K562 (cell line): ENCODE measurements around the gene TEX54. TPM values are rescaled to one million over a fixed set of nuclear protein-coding genes. Genes with fewer than 3 reads are reported as not detected.

ENCODE experiments used
- BRF1 ChIP-seq: IDR thresholded peaks from 3 replicates; pipeline ENCODE4 v1.6.1; 2011; ENCODE audit warnings: borderline replicate concordance, mild to moderate bottlenecking; ENCODE audit not compliant: insufficient read length; ENCODE audit errors: extremely low read depth
- CBFA2T2 ChIP-seq: fragments of 450-650 bp; conservative IDR thresholded peaks from 2 replicates; pipeline ENCODE4 v1.6.1; 2017; ENCODE audit warnings: mild to moderate bottlenecking
- CREBBP ChIP-seq: IDR thresholded peaks from one replicate; pipeline ENCODE4 v1.6.1; 2012; ENCODE audit warnings: low read depth, mild to moderate bottlenecking, control low read depth, inconsistent platforms, low read length
- EHMT2 ChIP-seq: fragments of 450-650 bp; IDR thresholded peaks from 2 replicates; pipeline ENCODE4 v1.6.1; 2018; ENCODE audit warnings: antibody characterized with exemption
- ELK1 ChIP-seq: sonication (generic); formaldehyde crosslinking; IDR thresholded peaks from 2 replicates; pipeline ENCODE4 v1.8.1; 2022; ENCODE audit warnings: missing genetic modification reagents
- HMG20A ChIP-seq: fragments of 450-650 bp; formaldehyde crosslinking; conservative IDR thresholded peaks from 2 replicates; pipeline ENCODE4 v1.4.0; 2020; ENCODE audit warnings: mild to moderate bottlenecking, mixed read lengths
- HMGN3 ChIP-seq: IDR thresholded peaks from 2 replicates; pipeline ENCODE4 v1.6.1; 2011; ENCODE audit warnings: borderline replicate concordance, low read depth, mild to moderate bottlenecking, mixed read lengths, low read length; ENCODE audit not compliant: insufficient read length; ENCODE audit errors: extremely low read depth
- KAT2B ChIP-seq: IDR thresholded peaks from one replicate; pipeline ENCODE4 v1.6.1; 2012; ENCODE audit warnings: low read depth, mild to moderate bottlenecking, control low read depth, inconsistent platforms, low read length, moderate library complexity
- POLR2AphosphoS5 ChIP-seq: IDR thresholded peaks from 2 replicates; pipeline ENCODE4 v1.6.1; 2011; ENCODE audit warnings: mild to moderate bottlenecking, low read depth, low read length, moderate library complexity; ENCODE audit not compliant: control insufficient read depth, insufficient read depth
- RBBP5 ChIP-seq: fragments of 200-600 bp; sonication (generic); IDR thresholded peaks from 2 replicates; pipeline ENCODE4 v1.6.1; 2012; ENCODE audit warnings: borderline replicate concordance, mild to moderate bottlenecking, low read length, control low read depth, inconsistent platforms; ENCODE audit not compliant: insufficient read depth, poor library complexity, severe bottlenecking
- RFX1 ChIP-seq: fragments of 450-650 bp; IDR thresholded peaks from 2 replicates; pipeline ENCODE4 v1.6.1; 2016; ENCODE audit warnings: mild to moderate bottlenecking, moderate library complexity
- SMAD1 ChIP-seq: fragments of 150-350 bp; IDR thresholded peaks from 2 replicates; pipeline ENCODE4 v1.6.1; 2014; ENCODE audit warnings: low read length, low read depth; ENCODE audit not compliant: partially characterized antibody
- TEAD1 ChIP-seq, 2 experiments: fragments of 450-650 bp in 1 of 2; sonication (generic) in 1 of 2; formaldehyde crosslinking; IDR thresholded peaks; 2 replicates each; pipeline versions ENCODE4 v1.4.0 to v1.8.0; 2020 to 2022; ENCODE audit warnings: mild to moderate bottlenecking in 2 of 2, missing genetic modification reagents in 1 of 2
- TGIF2 ChIP-seq: sonication (generic); formaldehyde crosslinking; IDR thresholded peaks from 2 replicates; pipeline ENCODE4 v1.8.1; 2022; ENCODE audit warnings: mild to moderate bottlenecking, missing genetic modification reagents, moderate library complexity
- U2AF1 ChIP-seq: fragments of 200-400 bp; formaldehyde crosslinking; optimal IDR thresholded peaks from 2 replicates; pipeline ENCODE3; 2017; ENCODE audit warnings: mild to moderate bottlenecking, low read depth, low read length, moderate library complexity
- ZNF197 ChIP-seq: fragments of 200-800 bp; sonication (Bioruptor generic); IDR thresholded peaks from 2 replicates; pipeline ENCODE4 v1.6.1; 2016; ENCODE audit warnings: low read depth, missing genetic modification characterization, missing compliant biosample characterization
- ZNF316 ChIP-seq: fragments of 450-650 bp; IDR thresholded peaks from 2 replicates; pipeline ENCODE4 v1.6.1; 2016
- ZNF431 ChIP-seq: sonication (generic); formaldehyde crosslinking; IDR thresholded peaks from 2 replicates; pipeline ENCODE4 v1.8.0; 2022; ENCODE audit warnings: mild to moderate bottlenecking, missing genetic modification reagents
- ZNF707 ChIP-seq: fragments of 250-450 bp; sonication (Bioruptor Pico); conservative IDR thresholded peaks from 2 replicates; pipeline ENCODE4 v1.8.0; 2022; ENCODE audit warnings: inconsistent platforms, mild to moderate bottlenecking, moderate library complexity
- polyA plus RNA-seq, 8 experiments: library from polyadenylated mRNA; depleted of rRNA in 4 of 8; stranded (reverse) in 5 of 8; unstranded in 3 of 8; fragments of >200 nt; fragmentation: Nextera tagmentation in 2 of 8; fragmentation: Illumina TruSeq in 1 of 8; extraction: Ambion mirVana in 2 of 8; extraction: Trizol in 1 of 8; gene quantifications; 2 replicates each; pipeline versions ENCODE4 v1.2.1 to v1.2.3, GENCODE V29; 2011 to 2014; ENCODE audit warnings: inconsistent platforms in 1 of 8, missing spikeins in 1 of 8
- total RNA-seq, 7 experiments: library from RNA; depleted of rRNA in 6 of 7; stranded (reverse); fragments of >200 nt in 6 of 7; fragmentation: Illumina TruSeq in 2 of 7; extraction: Trizol in 2 of 7; gene quantifications; 2 replicates each; pipeline versions ENCODE4 v1.2.1 to v1.2.3, GENCODE V29; 2011 to 2021; ENCODE audit warnings: low replicate concordance in 1 of 7
- TF ChIP-seq, protein P1 (sequence below), 3 experiments: fragments of 200-800 bp in 1 of 3; sonication (Bioruptor generic) in 1 of 3; sonication (generic) in 1 of 3; formaldehyde crosslinking in 1 of 3; IDR thresholded peaks; 2 replicates each; pipeline versions ENCODE4 v1.6.1 to v1.8.0; 2016 to 2022; ENCODE audit warnings: mild to moderate bottlenecking in 2 of 3, missing compliant biosample characterization in 2 of 3, missing genetic modification characterization in 2 of 3, missing genetic modification reagents in 1 of 3
- TF ChIP-seq, protein P2 (sequence below), 2 experiments: fragments of 200-800 bp in 1 of 2; sonication (Bioruptor generic) in 1 of 2; sonication (generic) in 1 of 2; formaldehyde crosslinking in 1 of 2; IDR thresholded peaks in 1 of 2; conservative IDR thresholded peaks in 1 of 2; 2 replicates each; pipeline versions ENCODE4 v1.5.0 to v1.6.1; 2016 to 2020; ENCODE audit warnings: missing compliant biosample characterization in 1 of 2, missing genetic modification characterization in 1 of 2, missing genetic modification reagents in 1 of 2
- TF ChIP-seq, protein P3 (sequence below): sonication (generic); formaldehyde crosslinking; IDR thresholded peaks from 2 replicates; pipeline ENCODE4 v1.8.1; 2022; ENCODE audit warnings: missing genetic modification reagents

Gene TEX54
- total and polyA plus RNA-seq, 9 of the 15 experiments (the other 6 are each of a cell fraction or from before 2014, with no cell fraction given) = not detected

- TF ChIP-seq ZNF431 (CRISPR knock-in tag) (no peak), KAT2B (no peak), RFX1 (no peak), BRF1 (no peak), ZNF197 (CRISPR knock-in tag) (no peak), HMGN3 (peak; percentile 40), POLR2AphosphoS5 (peak; percentile 81), TGIF2 (CRISPR knock-in tag) (no peak), RBBP5 (peak; percentile 53), TEAD1 (CRISPR knock-in tag; IDR thresholded peaks at IDR 0.05) (0 out of 4 replicates have a peak, but pooled peaks of 1 of the 2 experiments have one; percentile 35), HMG20A (CRISPR knock-in tag) (no peak), EHMT2 (no peak), ZNF316 (peak; percentile 41; the same call in 1 of the 2 replicates), ELK1 (CRISPR knock-in tag) (no peak), CBFA2T2 (no peak), CREBBP (no peak), SMAD1 (peak; percentile 17), ZNF707 (CRISPR knock-in tag) (no peak), U2AF1 (no peak)
- TF ChIP-seq, protein P1, sequence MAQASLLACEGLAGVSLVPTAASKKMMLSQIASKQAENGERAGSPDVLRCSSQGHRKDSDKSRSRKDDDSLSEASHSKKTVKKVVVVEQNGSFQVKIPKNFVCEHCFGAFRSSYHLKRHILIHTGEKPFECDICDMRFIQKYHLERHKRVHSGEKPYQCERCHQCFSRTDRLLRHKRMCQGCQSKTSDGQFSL (CRISPR knock-in tag; IDR thresholded peaks at IDR 0.05) = no peak
- TF ChIP-seq, protein P1 (tag; IDR thresholded peaks at IDR 0.05) = no peak
- TF ChIP-seq, protein P2, sequence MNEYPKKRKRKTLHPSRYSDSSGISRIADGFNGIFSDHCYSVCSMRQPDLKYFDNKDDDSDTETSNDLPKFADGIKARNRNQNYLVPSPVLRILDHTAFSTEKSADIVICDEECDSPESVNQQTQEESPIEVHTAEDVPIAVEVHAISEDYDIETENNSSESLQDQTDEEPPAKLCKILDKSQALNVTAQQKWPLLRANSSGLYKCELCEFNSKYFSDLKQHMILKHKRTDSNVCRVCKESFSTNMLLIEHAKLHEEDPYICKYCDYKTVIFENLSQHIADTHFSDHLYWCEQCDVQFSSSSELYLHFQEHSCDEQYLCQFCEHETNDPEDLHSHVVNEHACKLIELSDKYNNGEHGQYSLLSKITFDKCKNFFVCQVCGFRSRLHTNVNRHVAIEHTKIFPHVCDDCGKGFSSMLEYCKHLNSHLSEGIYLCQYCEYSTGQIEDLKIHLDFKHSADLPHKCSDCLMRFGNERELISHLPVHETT (CRISPR knock-in tag; conservative IDR thresholded peaks at IDR 0.05 in 1 of 2, IDR thresholded peaks at IDR 0.05 in 1 of 2) = no peak
- TF ChIP-seq, protein P3, sequence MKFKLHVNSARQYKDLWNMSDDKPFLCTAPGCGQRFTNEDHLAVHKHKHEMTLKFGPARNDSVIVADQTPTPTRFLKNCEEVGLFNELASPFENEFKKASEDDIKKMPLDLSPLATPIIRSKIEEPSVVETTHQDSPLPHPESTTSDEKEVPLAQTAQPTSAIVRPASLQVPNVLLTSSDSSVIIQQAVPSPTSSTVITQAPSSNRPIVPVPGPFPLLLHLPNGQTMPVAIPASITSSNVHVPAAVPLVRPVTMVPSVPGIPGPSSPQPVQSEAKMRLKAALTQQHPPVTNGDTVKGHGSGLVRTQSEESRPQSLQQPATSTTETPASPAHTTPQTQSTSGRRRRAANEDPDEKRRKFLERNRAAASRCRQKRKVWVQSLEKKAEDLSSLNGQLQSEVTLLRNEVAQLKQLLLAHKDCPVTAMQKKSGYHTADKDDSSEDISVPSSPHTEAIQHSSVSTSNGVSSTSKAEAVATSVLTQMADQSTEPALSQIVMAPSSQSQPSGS (CRISPR knock-in tag) = no peak
Measured at GRCh38 chr11:62831520-62832335, 913 bp downstream of the TEX54 start, which contains the start of gene STX5 (continued).
